Vagina (tissue), 2 donors: ENCODE data around the gene HEPN1. TPM values are rescaled to one million over a fixed set of nuclear protein-coding genes. Genes with fewer than 3 reads are reported as not detected.

Experiments
- DNase-seq, 2 donors: peaks; one replicate each; pipeline ENCODE4 v3.0.0-alpha.2; 2017; ENCODE audit errors: extremely low spot score in 2 of 2
- H3K27ac ChIP-seq: fragments of 200-600 bp; sonication (generic); one replicate; pipeline ENCODE4 v1.5.1; 2019
- H3K27me3 ChIP-seq: fragments of 200-600 bp; sonication (generic); one replicate; pipeline ENCODE4 v1.5.1; 2019
- H3K36me3 ChIP-seq, 2 donors: fragments of 200-600 bp; sonication (generic); one replicate each; pipeline ENCODE4 v1.5.1; 2017 to 2019
- H3K4me1 ChIP-seq: fragments of 200-600 bp; sonication (generic); one replicate; pipeline ENCODE4 v1.5.1; 2019
- H3K4me3 ChIP-seq, 2 donors: fragments of 200-600 bp; sonication (generic); 1 replicate in 1 of 2; 2 replicates in 1 of 2; pipeline ENCODE4 v1.5.1; 2016 to 2019
- H3K9me3 ChIP-seq: fragments of 200-600 bp; sonication (generic); one replicate; pipeline ENCODE4 v1.5.1; 2019
- CTCF ChIP-seq, 3 experiments: fragments of 450-650 bp in 2 of 3; fragments of 200-600 bp in 1 of 3; sonication (generic) in 1 of 3; IDR thresholded peaks; one replicate each; pipeline ENCODE4 v1.5.1; 2017 to 2019; ENCODE audit warnings: antibody characterized with exemption in 3 of 3, mild to moderate bottlenecking in 2 of 3, moderate library complexity in 2 of 3
- POLR2A ChIP-seq, 2 donors: fragments of 450-650 bp; IDR thresholded peaks; one replicate each; pipeline ENCODE4 v1.6.1; 2017; ENCODE audit warnings: antibody characterized with exemption in 2 of 2, mild to moderate bottlenecking in 2 of 2, moderate library complexity in 2 of 2
- POLR2AphosphoS5 ChIP-seq, 2 donors: sonication (generic); formaldehyde crosslinking; IDR thresholded peaks; one replicate each; pipeline ENCODE4 v1.9.0; 2017; ENCODE audit warnings: antibody characterized with exemption in 2 of 2, mild to moderate bottlenecking in 2 of 2, low read depth in 1 of 2; ENCODE audit not compliant: insufficient read depth in 1 of 2
- intact Hi-C: fragments of 100-400 bp; cut with DNase I; formaldehyde crosslinking; loops from one replicate; pipeline ENCODE4 v1.15.1; 2023
- total RNA-seq: library from RNA; depleted of rRNA; stranded (reverse); fragments of >200 nt; gene quantifications from one replicate; pipeline ENCODE4 v1.2.3, GENCODE V29; 2016

Gene HEPN1
- total RNA-seq, 1 donor from 2014 or later, result not detected

GRCh38 chr11:124872741-124873140 lies 46.3 kb upstream of the HEPN1 start:
- no peak for TF ChIP-seq CTCF (IDR thresholded peaks at IDR 0.05)
- no peak for TF ChIP-seq POLR2AphosphoS5 (IDR thresholded peaks at IDR 0.05; ENCODE audit: insufficient read depth in 1 of 2, low read depth in 1 of 2)
- TF ChIP-seq POLR2A (IDR thresholded peaks at IDR 0.05), result no peak
- Histone ChIP-seq H3K36me3 (no peaks in the 10 kb centered on the region), H3K27me3 (peaks cover 9% of the 10 kb centered on the region), H3K27ac (no peak overlapping the region), H3K4me3 (no peak overlapping the region), H3K9me3 (no peaks in the 10 kb centered on the region), H3K4me1 (peaks cover 29% of the 10 kb centered on the region)
- DNase-seq, result no peak
- intact Hi-C loops, result no loop called here

GRCh38 chr11:124873951-124874350 lies 45.1 kb upstream of the HEPN1 start:
- Histone ChIP-seq H3K4me3 (no peak overlapping the region), H3K27me3 (peaks cover 2% of the 10 kb centered on the region), H3K9me3 (no peaks in the 10 kb centered on the region), H3K4me1 (peaks cover 25% of the 10 kb centered on the region), H3K36me3 (no peaks in the 10 kb centered on the region), H3K27ac (no peak overlapping the region)
- no peak for DNase-seq
- intact Hi-C loops, result no loop called here
- TF ChIP-seq CTCF (IDR thresholded peaks at IDR 0.05), result no peak
- TF ChIP-seq POLR2A (IDR thresholded peaks at IDR 0.05), result no peak
- no peak for TF ChIP-seq POLR2AphosphoS5 (IDR thresholded peaks at IDR 0.05; ENCODE audit: insufficient read depth in 1 of 2, low read depth in 1 of 2)

- DNase-seq, result no peak
- H3K4me3 ChIP-seq, result no peak overlapping the region
- H3K9me3 ChIP-seq, result no peaks in the 10 kb centered on the region
- TF ChIP-seq POLR2AphosphoS5 (IDR thresholded peaks at IDR 0.05; ENCODE audit: insufficient read depth in 1 of 2, low read depth in 1 of 2) (no peak), CTCF (IDR thresholded peaks at IDR 0.05) (no peak), POLR2A (IDR thresholded peaks at IDR 0.05) (no peak)
- intact Hi-C loops, result loop anchor here (5.0 kb wide), 1 partner anchor 78 kb away; the partner anchor contains the start of gene CCDC15
- H3K36me3 ChIP-seq, result no peaks in the 10 kb centered on the region
- no peaks in the 10 kb centered on the region for H3K27me3 ChIP-seq
- H3K27ac ChIP-seq, result no peak overlapping the region
- H3K4me1 ChIP-seq, result peaks cover 21% of the 10 kb centered on the region
Observed at GRCh38 chr11:124874571-124875255, 44.3 kb upstream of the HEPN1 start.

DNA sequence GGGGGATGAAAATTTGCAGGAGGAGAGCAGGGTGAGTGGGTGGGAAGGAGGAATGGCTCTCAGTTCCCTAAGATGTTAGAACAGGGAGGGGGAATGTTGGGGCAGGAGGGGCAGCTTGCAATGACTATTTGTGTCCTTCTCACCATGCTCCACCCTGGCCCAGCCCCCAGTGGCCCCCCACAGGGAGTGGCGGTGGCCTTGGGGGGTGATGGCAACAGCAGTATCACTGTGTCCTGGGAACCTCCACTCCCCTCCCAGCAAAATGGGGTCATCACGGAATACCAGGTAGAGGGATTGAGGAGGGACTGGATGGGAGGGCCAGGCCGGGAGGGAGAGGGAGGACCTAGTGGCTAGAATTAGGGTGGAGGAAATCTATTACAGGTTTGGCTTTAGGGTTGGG lies 43.6 kb upstream of the HEPN1 start:
- peak overlapping the region; percentile 72 for H3K27ac ChIP-seq
- H3K4me1 ChIP-seq, result peaks cover 21% of the 10 kb centered on the region
- no peaks in the 10 kb centered on the region for H3K27me3 ChIP-seq
- H3K36me3 ChIP-seq, result no peaks in the 10 kb centered on the region
- TF ChIP-seq CTCF (IDR thresholded peaks at IDR 0.05) (no peak), POLR2A (IDR thresholded peaks at IDR 0.05) (no peak), POLR2AphosphoS5 (IDR thresholded peaks at IDR 0.05; ENCODE audit: insufficient read depth in 1 of 2, low read depth in 1 of 2) (no peak)
- peak overlapping the region; percentile 55 to 68 for H3K4me3 ChIP-seq
- H3K9me3 ChIP-seq, result no peaks in the 10 kb centered on the region
- no peak for DNase-seq
- intact Hi-C loops, result loop anchor here (5.0 kb wide), 1 partner anchor 77 kb away; the partner anchor contains the start of gene CCDC15
